ENCODE data around the gene SNIP1.
"Not testable (repeated sequence)": the region's sequence is repeated elsewhere in the genome, so short reads cannot be mapped to it uniquely, and the experiment has no call there.

SNIP1 gene

DNA sequence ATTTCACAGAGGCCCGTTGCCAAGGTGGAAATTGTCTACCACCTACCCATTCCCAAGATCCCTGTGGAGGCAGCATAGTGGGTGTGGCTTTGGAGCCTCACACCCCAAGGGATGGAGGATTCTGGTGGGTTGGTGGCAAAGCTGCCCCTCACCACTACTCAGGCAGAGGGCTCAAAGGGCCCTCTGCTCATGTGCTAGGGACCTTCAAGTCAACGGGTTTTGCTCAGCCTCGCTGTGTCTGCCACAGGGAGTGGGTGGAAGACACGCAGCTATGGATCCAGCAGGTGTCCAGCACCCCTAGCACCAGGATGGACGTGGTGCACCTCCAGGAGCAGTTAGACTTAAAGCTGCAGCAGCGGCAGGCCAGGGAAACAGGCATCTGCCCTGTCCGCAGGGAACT lies 5.0 kb upstream of the SNIP1 start:
- no peak for DNase-seq (ENCODE audit: low spot score)

DNA sequence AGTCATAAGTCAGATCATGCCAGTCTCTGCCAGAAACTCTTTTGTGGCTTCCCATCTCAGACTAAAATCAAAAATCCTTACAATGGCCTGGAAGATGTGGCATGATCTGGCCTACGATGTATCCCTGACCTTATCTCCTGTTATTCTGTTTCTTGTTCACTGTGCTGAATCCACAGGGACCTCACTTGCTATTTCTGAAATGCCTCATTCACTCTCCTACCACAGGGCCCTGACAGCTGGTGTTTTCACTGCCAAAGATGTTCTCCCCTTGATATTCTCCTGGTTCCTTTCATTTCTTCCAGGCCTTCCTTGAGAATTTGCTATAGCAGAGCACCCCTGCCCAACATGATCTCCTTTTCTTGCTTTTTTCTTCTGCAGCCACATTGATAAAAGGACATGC lies 4.3 kb upstream of the SNIP1 start:
- no peak for DNase-seq (ENCODE audit: low spot score)

DNA sequence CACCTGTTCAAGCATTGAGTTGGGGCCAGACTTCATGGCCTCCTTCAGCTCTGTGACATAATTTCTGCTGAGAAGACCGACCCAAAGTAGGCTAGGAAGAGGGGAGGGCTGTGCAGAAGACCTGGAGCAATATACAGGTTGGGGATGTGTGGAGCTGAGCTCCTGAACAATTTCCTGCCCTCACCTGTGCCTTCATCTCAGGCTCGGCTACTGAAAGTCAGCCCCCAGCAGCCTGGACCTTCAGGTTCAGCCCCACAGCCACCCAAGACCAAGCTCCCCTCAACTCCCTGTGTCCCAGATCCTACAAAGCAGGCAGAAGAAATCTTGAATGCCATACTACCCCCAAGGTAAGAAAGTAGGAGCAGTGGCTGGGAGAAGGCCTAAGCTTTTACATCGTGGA lies 3.3 kb upstream of the SNIP1 start:
- DNase-seq (ENCODE audit: low spot score), result no peak

DNA sequence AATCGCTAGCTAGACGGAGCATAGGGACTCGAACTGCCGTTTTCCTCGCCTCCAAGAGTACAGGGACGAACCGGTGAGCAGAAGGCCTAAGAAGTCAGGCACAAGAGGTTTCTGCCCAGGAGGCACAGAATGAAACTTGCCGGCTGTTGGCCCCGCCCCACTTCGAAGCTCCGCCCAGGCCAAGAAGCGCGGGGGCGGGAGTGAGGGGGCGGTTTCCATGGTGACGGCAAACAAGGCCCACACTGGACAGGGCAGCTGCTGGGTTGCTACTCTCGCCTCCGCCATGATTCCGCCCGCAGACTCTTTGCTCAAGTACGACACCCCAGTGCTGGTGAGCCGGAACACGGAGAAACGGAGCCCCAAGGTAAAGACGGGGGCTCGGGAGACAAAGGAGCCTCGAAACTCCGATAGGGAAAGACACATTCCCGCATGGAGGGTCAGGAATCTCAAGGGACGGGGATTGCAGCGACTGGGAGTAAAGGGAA lies 2.7 kb upstream of the SNIP1 start, which contains the start of gene DNALI1:
Gene DNALI1, plus strand, starts transcription at position 229 of the 485 bp plus-strand sequence. Its CDS starts 55 bp downstream, at position 284.
- no peak for DNase-seq (ENCODE audit: low spot score)

DNA sequence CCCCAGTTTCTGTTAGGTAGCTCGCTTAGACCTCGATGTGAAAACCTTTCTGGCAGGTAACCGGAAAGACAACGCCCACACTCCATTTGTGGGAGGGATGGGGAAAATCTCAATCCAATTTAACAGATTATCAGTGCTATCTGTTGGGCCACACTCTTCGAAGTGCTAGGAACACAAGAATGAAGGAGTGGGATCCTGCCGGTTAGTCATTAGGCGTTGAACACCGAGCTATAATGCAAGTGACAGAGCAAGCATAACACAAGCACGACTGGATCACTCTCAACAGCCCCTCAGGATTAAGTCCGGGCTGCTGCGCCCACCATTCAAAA lies 531 bp downstream of the SNIP1 start:
- no peak for DNase-seq (ENCODE audit: low spot score)

DNA sequence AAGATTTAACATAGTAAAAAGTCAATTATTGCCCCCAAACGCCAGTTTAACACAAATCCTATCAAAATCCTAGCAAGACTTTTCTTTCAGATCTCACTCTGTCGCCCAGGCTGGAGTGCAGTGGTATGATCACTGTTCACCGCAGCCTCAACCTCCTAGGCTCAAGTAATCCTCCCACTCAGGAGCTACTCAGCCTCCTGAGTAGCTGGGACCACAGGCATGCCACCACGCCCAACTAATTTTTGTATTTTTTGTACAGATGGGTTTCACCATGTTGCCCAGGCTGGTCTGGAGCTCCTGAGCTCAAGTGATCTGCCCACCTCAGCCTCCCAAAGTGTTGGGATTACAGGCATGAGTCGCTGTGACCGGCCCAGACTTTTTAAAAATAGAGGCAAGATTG lies 4.8 kb downstream of the SNIP1 start:
- DNase-seq (ENCODE audit: low spot score), result no peak

DNA sequence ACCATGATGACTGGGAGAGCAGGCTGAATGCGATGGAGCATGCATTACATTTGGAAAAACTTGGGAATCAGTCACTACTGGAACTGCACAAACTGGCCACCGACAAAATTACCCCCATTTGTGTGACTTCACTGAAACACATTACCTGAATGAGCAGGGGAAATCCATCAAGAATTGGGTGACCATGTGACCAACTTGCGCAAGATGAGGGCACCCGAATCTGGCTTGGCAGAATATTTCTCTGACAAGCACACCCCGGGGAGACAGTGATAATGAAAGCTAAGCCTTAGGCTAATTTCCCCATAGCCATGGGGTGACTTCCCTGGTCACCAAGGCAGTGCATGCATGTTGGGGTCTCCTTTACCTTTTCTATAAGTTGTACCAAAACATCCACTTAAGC lies 9.1 kb downstream of the SNIP1 start:
- no peak for DNase-seq (ENCODE audit: low spot score)

DNA sequence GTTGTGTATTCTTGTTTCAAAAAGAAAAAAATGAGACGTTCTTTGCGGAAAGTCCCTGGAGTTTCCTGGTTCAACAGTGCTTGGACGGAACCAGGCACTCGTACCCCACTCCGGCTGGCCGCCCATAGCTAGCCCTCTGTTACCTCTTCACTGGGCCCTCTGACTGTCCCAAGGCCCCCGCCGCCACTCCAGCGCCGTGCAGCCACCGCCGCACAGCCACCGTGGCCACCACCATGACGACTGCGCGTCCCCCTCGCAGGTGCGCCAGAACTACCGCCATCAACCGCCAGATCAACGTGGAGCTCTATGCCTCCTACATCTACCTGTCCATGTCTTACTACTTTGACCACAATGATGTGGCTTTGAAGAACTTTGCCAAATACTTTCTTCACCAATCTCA lies 9.6 kb downstream of the SNIP1 start:
- DNase-seq (ENCODE audit: low spot score), result no peak

DNA sequence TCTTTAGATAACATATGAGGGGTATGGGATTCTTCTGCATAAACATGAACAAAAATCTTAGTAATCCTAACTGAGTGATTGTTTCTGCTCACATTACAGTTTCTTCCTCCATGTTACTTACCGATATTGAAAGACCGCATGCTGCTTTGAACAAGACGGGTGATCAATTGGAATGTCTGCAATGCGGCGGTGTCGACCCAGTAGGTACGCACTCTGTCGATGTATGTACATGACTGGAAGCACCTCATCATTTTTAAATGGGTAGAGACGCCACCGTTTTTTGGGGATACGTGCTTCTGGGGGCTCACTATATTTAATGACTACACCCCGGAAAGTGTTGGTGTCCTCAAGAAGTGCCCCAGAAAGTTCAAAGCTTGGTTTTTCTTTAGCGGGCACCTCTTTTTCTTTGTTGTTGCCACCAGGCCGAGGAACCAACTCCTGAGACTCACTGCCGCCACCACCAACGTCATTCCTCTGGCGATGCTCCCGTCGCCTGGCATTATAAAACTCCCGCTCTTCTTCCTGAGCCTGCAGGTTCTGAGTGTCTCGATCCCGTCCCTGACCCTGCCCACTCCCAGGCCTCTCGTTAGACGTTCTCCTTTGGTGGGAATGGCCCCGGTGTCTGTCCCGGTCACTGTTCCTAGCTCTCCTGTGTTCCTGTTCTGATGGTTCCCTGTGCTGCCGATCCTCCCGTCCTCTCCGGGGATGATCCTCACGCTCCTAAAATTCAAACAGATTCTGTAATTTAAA lies 13.9 kb downstream of the SNIP1 start:
- no peak for DNase-seq (ENCODE audit: low spot score)

DNA sequence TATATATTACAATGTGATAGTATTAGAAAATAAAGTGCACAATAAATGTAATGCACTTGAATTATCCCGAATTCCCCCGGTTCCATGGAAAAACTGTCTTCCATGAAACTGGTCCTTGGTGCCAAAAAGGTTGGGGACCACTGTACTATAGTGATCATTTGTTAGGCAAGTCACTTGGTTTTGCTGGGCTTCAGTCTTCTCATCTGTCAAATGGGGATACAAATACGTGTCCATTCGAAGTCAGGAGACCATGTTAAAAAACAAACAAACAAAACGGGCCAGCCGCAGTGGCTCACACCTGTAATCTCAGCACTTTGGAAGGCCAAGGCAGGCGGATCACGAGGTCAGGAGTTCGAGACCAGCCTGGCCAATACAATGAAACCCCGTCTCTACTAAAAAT lies 14.9 kb downstream of the SNIP1 start:
- DNase-seq (ENCODE audit: low spot score), result not testable (repeated sequence)

DNA sequence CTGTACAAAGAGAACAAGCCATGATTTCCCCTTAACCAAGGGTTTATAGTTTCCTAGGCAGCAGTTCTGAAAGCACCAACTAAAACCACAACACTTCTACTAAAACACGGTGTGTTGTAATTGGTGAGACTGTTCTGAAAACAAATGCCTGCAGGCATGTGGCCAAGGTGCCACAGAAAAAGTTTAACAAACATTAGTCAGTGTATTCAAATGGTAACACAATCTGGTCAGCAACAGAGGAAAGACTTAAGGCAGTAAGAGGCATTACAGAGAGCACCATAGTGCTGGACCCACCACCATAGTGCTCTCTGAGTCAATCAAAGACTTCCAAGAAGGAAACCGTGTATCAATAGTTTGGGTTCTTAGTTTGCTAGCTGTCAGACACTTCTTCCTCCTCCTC lies 16.7 kb downstream of the SNIP1 start:
- DNase-seq (ENCODE audit: low spot score), result no peak

DNA sequence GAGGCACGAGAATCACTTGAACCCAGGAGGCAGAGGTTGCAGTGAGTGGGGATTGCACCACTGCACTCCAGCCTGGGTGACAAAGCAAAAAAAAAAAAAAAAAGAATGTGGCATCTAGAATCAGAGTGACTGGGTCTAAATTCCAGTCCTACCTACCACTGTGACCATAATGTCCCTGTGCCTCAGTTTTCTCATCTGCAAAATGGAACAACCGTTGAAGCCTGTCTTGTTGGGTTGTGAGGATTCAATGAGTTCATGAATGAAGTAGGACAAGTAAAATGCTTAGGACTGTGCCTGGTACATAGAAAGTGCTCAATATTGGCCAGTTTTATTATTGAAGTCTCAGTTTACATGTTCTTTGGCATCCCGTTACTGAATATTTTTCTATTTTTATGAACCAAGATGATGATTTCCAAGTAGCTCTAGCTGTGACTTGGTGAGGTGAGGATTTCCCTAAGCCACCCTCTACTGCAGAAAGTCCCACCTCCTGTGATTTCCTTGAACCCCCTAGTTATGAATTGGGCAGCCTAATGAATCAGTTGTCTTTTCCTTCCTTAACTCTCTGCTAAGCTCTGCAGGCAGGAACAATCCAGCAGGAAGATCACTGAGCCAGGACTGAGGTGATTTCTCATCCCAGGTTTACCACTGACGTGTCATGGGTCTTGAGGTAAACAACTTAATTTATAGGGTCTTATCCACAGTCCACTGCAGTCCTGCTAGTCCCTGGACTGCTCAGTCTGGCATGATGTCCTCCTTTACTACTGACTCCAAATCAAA lies 20.6 kb downstream of the SNIP1 start:
- no peak for DNase-seq (ENCODE audit: low spot score)

DNA sequence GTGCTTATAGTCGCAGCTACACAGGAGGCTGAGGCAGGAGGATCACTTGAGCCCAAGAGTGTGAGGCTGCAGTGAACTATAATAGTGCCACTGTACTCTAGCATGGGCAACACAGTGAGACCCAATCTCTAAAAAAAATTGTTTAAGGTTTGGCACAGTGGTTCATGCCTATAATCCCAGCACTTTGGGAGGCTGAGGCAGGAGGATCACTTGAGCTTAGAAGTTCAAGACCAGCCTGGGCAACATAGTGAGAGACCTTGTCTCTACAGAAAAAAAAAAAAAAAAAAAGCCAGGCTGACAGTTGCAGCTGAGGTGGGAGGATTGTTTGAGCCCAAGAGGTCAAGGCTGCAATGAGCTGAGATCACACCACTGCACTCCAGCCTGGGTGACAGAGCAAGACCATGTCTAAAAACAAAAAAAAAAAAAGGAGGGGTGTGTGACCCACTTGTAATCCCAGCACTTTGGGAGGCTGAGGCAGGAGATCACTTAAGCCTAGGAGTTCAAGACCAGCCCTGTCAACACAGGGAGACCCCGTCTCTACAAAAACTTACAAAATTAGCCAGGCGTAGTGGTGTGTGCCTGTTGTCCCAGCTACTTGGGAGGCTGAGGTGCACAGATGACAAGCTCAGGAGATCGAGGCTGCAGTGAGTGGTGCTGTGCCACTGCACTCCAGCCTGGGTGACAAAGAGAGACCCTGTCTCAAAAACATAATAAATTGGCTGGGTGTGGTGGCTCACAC lies 21.5 kb downstream of the SNIP1 start:
- DNase-seq (ENCODE audit: low spot score), result not testable (repeated sequence)

DNA sequence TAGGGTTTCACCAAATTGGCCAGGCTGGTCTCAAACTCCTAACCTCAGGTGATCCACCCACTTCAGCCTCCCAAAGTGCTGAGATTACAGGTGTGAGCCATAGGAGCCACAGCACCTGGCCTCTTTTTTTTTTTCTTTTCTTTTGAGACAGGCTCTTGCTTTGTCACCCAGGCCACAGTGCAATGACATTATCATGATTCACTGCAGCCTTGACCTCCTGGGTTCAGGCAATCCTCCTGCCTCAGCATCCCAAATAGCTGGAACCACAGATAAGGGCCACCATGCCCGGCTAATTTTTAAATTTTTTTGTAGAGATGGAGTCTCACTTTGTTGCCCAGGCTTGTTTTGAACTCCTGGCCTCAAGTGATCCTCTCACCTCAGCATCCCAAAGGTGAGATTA lies 24.2 kb downstream of the SNIP1 start:
- DNase-seq (ENCODE audit: low spot score), result not testable (repeated sequence)

DNA sequence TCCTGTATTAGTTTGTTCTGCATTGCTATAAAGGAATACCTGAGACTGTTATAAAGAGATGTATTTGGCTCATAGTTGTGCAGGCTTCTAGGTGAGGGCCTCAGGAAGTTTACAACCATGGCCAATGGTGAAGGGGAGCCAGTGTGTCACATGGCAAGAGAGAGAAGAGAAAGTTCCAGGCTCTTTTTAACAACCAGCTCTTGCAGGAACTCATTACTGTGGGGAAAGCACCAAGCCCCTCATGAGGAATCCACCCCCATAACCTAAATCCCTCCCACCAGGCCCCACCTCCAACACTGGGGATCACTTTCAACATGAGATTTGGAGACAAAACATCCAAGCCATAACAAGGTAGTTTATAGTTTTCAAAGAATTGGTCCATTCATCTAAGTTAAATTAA lies 34.5 kb downstream of the SNIP1 start:
- no peak for DNase-seq (ENCODE audit: low spot score)

DNA sequence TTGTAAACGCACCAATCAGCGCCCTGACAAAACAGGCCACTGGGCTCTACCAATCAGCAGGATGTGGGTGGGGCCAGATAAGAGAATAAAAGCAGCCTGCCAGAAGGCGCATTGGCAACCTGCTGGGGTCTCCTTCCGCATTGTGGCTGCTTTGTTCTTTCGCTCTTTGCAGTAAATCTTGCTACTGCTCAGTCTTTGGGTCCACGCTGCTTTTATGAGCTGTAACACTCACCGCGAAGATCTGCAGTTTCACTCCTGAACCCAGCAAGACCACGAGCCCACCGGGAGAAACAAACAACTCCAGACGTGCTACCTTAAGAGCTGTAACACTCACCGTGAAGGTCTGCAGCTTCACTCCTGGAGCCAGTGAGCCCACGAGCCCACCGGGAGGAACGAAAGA lies 35.2 kb downstream of the SNIP1 start:
- DNase-seq (ENCODE audit: low spot score), result peak; percentile 40

DNA sequence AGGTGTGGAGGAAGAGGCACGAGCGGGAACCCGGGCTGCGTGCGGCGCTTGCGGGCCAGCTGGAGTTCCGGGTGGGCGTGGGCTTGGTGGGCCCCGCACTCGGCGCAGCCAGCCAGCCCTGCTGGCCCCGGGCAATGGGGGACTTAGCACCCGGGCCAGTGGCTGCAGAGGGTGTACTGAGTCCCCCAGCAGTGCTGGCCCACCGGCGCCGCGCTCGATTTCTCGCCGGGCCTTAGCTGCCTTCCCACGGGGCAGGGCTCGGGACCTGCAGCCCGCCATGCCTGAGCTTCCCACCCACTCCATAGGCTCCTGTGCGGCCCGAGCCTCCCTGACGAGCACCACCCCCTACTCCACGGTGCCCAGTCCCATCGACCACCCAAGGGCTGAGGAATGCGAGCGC lies 35.9 kb downstream of the SNIP1 start:
- DNase-seq (ENCODE audit: low spot score), result not testable (repeated sequence)

DNA sequence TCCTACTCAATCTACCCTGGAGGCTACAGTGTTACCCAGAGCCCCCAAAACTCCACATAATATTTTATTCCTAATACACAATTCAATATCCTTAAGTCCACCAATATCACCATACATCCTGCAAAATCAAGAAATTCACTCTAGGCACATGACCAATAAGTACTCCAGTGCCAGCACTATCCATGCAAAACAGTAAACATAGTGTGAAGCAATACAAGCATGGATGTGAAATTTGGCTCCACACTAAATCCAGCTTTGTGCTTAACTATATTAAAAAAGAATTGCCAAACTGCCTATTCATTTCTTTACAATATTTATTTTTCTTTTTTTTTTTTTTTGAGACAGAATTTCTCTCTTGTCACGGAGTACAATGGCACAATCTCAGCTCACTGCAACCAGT lies 36.5 kb downstream of the SNIP1 start:
- DNase-seq (ENCODE audit: low spot score), result no peak

DNA sequence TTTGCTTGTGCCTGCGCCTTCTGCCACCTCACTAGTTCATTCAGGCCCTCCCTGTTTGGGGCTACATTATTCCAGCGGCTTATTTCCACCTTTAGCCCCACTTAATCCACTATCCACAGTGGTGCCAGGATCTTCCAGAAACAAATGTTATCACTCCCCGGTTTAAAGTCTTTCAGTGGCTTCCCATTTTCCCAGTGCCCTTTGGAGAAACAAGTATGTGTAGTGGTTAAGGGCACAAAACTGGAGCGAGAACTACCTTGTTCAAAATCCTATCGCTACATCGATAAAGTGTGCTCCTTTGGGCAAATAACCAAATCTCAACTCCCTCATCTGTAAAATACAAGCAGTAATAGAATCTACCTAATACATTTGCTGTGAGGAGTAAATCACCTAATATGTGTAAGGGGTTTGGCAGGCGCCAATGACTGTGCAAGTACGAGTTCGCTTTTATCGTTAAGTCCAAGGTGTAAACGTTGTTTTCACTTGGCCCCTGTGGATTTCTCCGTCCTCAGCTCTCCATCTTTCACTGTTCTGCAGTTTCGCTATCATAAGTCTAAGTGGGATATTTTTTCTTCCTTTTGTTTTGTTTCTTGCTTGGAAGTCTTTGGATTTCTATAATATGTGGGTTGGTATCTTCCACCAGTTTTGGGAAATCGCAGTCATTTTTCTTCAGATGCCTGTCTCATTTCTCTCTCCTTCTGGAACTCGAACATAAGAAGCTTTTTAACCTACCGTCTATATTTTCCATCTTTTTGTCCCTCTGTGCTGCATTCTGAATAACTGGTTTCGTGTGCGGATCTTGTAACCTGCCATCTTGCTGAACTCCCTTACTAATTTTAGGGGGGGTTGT lies 38.7 kb downstream of the SNIP1 start:
- no peak for DNase-seq (ENCODE audit: low spot score)

DNA sequence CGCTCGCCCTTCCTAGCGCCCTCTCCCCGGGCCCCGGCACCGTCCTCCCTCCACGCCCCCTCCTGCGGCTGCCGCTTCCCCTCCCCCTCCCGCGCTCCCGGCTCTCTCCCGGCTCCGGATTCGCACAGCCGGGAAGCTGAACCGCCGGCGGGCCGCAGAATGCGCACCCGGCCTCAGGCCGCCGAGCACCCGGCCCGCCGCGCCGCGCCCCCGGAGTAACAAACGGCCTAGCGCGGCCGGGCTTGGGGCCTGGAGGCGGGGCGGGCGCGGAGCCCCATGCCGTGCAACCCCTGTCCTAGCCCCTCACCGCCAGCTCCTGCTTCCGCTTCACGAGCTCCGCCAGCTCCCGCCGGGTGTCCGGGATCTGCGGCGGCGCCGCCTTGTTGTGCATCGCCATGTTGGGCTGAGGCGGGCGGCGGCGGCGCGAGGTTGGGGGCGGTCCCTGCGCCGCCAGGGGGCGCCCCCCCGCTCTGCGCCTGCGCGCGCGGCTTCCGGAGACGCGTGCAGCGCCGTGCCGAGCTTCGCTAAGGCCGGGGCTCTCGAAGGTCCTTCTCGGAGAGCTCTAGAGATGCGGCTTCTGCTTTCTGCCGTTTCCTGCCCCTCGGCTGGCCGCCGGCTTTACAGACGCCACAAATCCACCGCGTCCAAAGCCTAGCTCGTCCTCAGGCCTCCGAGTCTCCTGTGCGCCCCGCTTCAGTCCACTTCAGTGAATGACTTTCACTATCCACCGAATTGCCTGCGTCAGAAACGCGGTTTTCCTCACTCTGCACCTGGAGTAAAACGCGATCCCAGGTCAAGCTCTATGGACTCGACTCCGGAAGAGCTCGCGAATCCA lies 39.5 kb downstream of the SNIP1 start, which contains the start of gene MEAF6:
Gene MEAF6, minus strand, starts transcription at position 417 of the 835 bp plus-strand sequence. Its CDS starts 20 bp downstream, at position 397.
- peak; percentile 78 for DNase-seq (ENCODE audit: low spot score)
